ENCODE data around the gene ZBTB11. TPM values are rescaled to one million over a fixed set of nuclear protein-coding genes. Genes with fewer than 3 reads are reported as not detected.

The ZBTB11 gene
- total RNA-seq (10 to 100 TPM; 10.9 to 11.7 (median 11.4) TPM), polyA plus RNA-seq (4.4 TPM)
- long read RNA-seq, donor 1, full-length matches to known transcripts = 7 of 12 reads
- long read RNA-seq, donor 1, partial matches to known transcripts = 4 of 12 reads
- long read RNA-seq, donor 1, other reads (novel, unspliced or antisense) = 1 of 12 reads
- long read RNA-seq, donor 2, full-length matches to known transcripts = 1 of 4 reads
- long read RNA-seq, donor 2, partial matches to known transcripts = 1 of 4 reads
- long read RNA-seq, donor 2, other reads (novel, unspliced or antisense) = 2 of 4 reads
- long read RNA-seq, donor 3, full-length matches to known transcripts = 8 of 21 reads
- long read RNA-seq, donor 3, partial matches to known transcripts = 10 of 21 reads
- long read RNA-seq, donor 3, other reads (novel, unspliced or antisense) = 3 of 21 reads
- long read RNA-seq, donor 4, full-length matches to known transcripts = 3 of 6 reads
- long read RNA-seq, donor 4, partial matches to known transcripts = 3 of 6 reads
- long read RNA-seq, donor 4, other reads (novel, unspliced or antisense) = 0 of 6 reads

GRCh38 chr3:101676765-101677435 lies at the start of gene ZBTB11:
Gene ZBTB11, minus strand, starts transcription at chr3:101677132. Its CDS starts 218 bp downstream, at chr3:101676914.
- intact Hi-C loops (cut with DNase I) = loop anchor here in 2 of 4 donors (10.0 kb wide), 1 partner anchor 102 kb away; the partner anchor contains the start of gene PCNP (in 2 of the 2)

GRCh38 chr3:101725890-101726275 lies 49.0 kb upstream of the ZBTB11 start:
- Histone ChIP-seq H3K4me1 (ENCODE audit: control insufficient read depth, insufficient read depth, low read length) (no peaks in the 10 kb centered on the region), H3K27ac (ENCODE audit: low read length) (no peak overlapping the region), H3K27me3 (ENCODE audit: control insufficient read depth, insufficient read depth) (no peaks in the 10 kb centered on the region), H3K4me3 (ENCODE audit: low read length) (peak overlapping the region; percentile 99), H3K9me3 (ENCODE audit: control insufficient read depth, low read length) (no peaks in the 10 kb centered on the region)
- 23% methylated on average over 3 of the region's 3 CpGs for WGBS
- DNase-seq (no peak), ATAC-seq (no peak)
- intact Hi-C loops (cut with DNase I) = no loop called here

More at GRCh38 chr3:101676765-101677435, at the start of gene ZBTB11:
- ATAC-seq (peak; percentile 95 to 96), DNase-seq (peak; percentile 99 to 100 (median 100))
- no peaks in the 10 kb centered on the region for H3K9me3 ChIP-seq (ENCODE audit: control insufficient read depth, low read length)
- H3K27ac ChIP-seq (ENCODE audit: low read length) = peak within 1 kb of the TSS; percentile 70
- no peaks in the 10 kb centered on the region for H3K27me3 ChIP-seq (ENCODE audit: control insufficient read depth, insufficient read depth)
- peak within 1 kb of the TSS; percentile 68 for H3K4me3 ChIP-seq (ENCODE audit: low read length)
- under 1% methylated on average over 57 of the region's 57 CpGs for WGBS
- peaks cover 3% of the 10 kb centered on the region for H3K4me1 ChIP-seq (ENCODE audit: control insufficient read depth, insufficient read depth, low read length)

- Histone ChIP-seq H3K27ac (ENCODE audit: low read length) (peak overlapping the region; percentile 49), H3K9me3 (ENCODE audit: control insufficient read depth, low read length) (no peaks in the 10 kb centered on the region), H3K4me1 (ENCODE audit: control insufficient read depth, insufficient read depth, low read length) (no peaks in the 10 kb centered on the region), H3K4me3 (ENCODE audit: low read length) (peak overlapping the region; percentile 99), H3K27me3 (ENCODE audit: control insufficient read depth, insufficient read depth) (no peaks in the 10 kb centered on the region)
- 1% methylated on average over 21 of the region's 21 CpGs for WGBS
- intact Hi-C loops (cut with DNase I) = no loop called here
- DNase-seq (peak; percentile 29 to 62 (median 56)), ATAC-seq (peak; percentile 41 to 50)
Measured at GRCh38 chr3:101725194-101725889, 48.4 kb upstream of the ZBTB11 start.

- peak within 1 kb of the TSS; percentile 99 for H3K4me3 ChIP-seq (ENCODE audit: low read length)
- H3K4me1 ChIP-seq (ENCODE audit: control insufficient read depth, insufficient read depth, low read length) = no peaks in the 10 kb centered on the region
- H3K27ac ChIP-seq (ENCODE audit: low read length) = peak within 1 kb of the TSS; percentile 60
- under 1% methylated on average over 49 of the region's 49 CpGs for whole genome bisulfite sequencing
- intact Hi-C loops (cut with DNase I) = no loop called here
- DNase-seq (peak; percentile 93 to 96 (median 95)), ATAC-seq (peak; percentile 100)
- no peaks in the 10 kb centered on the region for H3K9me3 ChIP-seq (ENCODE audit: control insufficient read depth, low read length)
- H3K27me3 ChIP-seq (ENCODE audit: control insufficient read depth, insufficient read depth) = no peaks in the 10 kb centered on the region
Measured at GRCh38 chr3:101724329-101725193, 47.6 kb upstream of the ZBTB11 start, which contains the start of gene CEP97. Gene CEP97, plus strand, starts transcription at chr3:101724614. Its CDS starts 63 bp downstream, at chr3:101724677.

- no peak overlapping the region for H3K4me3 ChIP-seq (ENCODE audit: low read length)
- DNase-seq (peak in 1 of 3 donors; percentile 52), ATAC-seq (no peak)
- H3K4me1 ChIP-seq (ENCODE audit: control insufficient read depth, insufficient read depth, low read length) = no peaks in the 10 kb centered on the region
- no peaks in the 10 kb centered on the region for H3K9me3 ChIP-seq (ENCODE audit: control insufficient read depth, low read length)
- no peaks in the 10 kb centered on the region for H3K27me3 ChIP-seq (ENCODE audit: control insufficient read depth, insufficient read depth)
- intact Hi-C loops (cut with DNase I) = no loop called here
- WGBS = 78% methylated on average over 7 of the region's 7 CpGs
- no peak overlapping the region for H3K27ac ChIP-seq (ENCODE audit: low read length)
Measured at GRCh38 chr3:101722394-101723173, 45.7 kb upstream of the ZBTB11 start.

GRCh38 chr3:101720851-101721840 lies 44.2 kb upstream of the ZBTB11 start:
- DNase-seq (no peak), ATAC-seq (no peak)
- H3K27me3 ChIP-seq (ENCODE audit: control insufficient read depth, insufficient read depth) = no peaks in the 10 kb centered on the region
- no peak overlapping the region for H3K4me3 ChIP-seq (ENCODE audit: low read length)
- no peak overlapping the region for H3K27ac ChIP-seq (ENCODE audit: low read length)
- no peaks in the 10 kb centered on the region for H3K4me1 ChIP-seq (ENCODE audit: control insufficient read depth, insufficient read depth, low read length)
- WGBS = 63% methylated on average over 10 of the region's 10 CpGs
- intact Hi-C loops (cut with DNase I) = no loop called here
- no peaks in the 10 kb centered on the region for H3K9me3 ChIP-seq (ENCODE audit: control insufficient read depth, low read length)

- no peak overlapping the region for H3K27ac ChIP-seq (ENCODE audit: low read length)
- intact Hi-C loops (cut with DNase I) = no loop called here
- H3K4me3 ChIP-seq (ENCODE audit: low read length) = no peak overlapping the region
- WGBS = 98% methylated on average over 3 of the region's 3 CpGs
- H3K27me3 ChIP-seq (ENCODE audit: control insufficient read depth, insufficient read depth) = no peaks in the 10 kb centered on the region
- ATAC-seq (no peak), DNase-seq (no peak)
- no peaks in the 10 kb centered on the region for H3K4me1 ChIP-seq (ENCODE audit: control insufficient read depth, insufficient read depth, low read length)
- no peaks in the 10 kb centered on the region for H3K9me3 ChIP-seq (ENCODE audit: control insufficient read depth, low read length)
Measured at GRCh38 chr3:101719604-101720185, 42.8 kb upstream of the ZBTB11 start.

GRCh38 chr3:101718455-101718854 lies 41.5 kb upstream of the ZBTB11 start:
- Histone ChIP-seq H3K4me3 (ENCODE audit: low read length) (no peak overlapping the region), H3K4me1 (ENCODE audit: control insufficient read depth, insufficient read depth, low read length) (no peaks in the 10 kb centered on the region), H3K27me3 (ENCODE audit: control insufficient read depth, insufficient read depth) (no peaks in the 10 kb centered on the region), H3K9me3 (ENCODE audit: control insufficient read depth, low read length) (no peaks in the 10 kb centered on the region), H3K27ac (ENCODE audit: low read length) (no peak overlapping the region)
- ATAC-seq (no peak), DNase-seq (no peak)
- intact Hi-C loops (cut with DNase I) = no loop called here
- 75% methylated on average over 1 of the region's 1 CpG for WGBS

All from right cardiac atrium (tissue), 5 donors.